Fibroblast of skin of left biceps (primary cell): Measurements from ENCODE around the gene ZDHHC20.
A peak's percentile ranks its signal among the peaks of the same experiment; 100 is the strongest.

Experiments
- DNase-seq, 2 experiments: peaks; one replicate each; pipeline ENCODE4 v3.0.0-alpha.2; 2013; ENCODE audit warnings: low read depth in 2 of 2

Gene ZDHHC20

DNA sequence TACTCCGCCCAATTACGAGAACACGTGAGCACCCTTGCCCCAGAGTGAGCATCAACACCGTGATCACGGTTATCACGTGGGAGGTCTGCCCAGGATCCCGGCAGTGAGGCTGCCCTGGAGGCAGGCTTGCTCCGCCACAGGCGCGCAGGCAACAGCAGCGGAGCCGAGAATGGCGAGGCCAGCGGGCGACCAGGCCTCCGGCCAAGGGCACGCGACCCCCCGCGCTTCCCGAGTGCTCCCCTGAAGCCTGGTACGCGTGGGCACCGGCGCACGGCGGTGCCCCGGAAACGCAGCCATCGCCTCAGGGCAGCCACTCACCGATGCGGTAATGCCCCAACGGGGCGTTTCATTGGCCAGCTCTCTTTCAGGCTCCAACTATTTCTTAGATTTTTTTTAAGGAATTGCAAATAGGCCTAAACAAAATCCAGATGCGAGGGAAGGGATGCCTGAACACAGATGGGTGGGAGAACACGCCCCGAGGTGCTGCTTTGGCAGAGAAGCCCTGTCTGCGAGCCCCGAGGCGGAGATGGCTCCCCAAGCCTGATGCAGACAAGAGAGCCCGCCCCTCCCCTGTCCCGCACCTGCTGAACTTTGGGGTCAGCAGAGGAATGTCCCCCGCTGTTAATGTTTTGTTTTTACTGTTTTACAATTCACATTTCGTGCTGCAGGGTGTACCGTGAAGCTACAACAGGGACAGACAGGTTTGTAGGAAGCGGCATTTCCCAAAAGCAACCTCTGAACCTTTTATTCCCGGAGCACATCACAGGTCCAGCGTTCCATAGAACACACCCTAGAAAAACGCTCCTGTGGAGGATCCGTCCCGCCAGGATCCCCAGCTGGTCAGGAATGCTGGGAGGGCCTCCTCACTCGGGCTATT, 132.7 kb downstream of the ZDHHC20 start:
- DNase-seq, result peak; percentile 21

DNA sequence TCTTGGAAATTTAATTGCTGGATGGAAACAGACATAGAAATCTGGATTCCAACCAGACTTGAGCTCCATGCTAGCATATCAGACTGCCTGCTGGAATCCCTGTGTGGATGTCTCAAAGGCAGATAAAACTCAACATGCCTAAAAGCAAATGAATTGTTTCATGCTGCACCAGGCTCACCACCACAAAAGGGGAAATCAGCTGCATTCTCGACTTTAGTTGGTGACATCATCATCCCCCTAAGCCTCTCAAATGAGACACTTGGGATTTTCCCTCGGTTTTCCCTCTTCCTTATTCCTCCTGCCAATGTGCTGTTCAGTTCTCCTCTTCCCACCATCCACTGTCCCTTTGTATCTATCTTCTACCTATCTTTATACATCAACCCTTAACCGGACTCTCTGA, 134.3 kb downstream of the ZDHHC20 start:
- no peak for DNase-seq

- no peak for DNase-seq
Measured at GRCh38 chr13:21322988-21323387, 136.1 kb downstream of the ZDHHC20 start.
